Measurements from ENCODE around the gene SDK1.

The SDK1 gene

GRCh38 chr7:3695602-3696001, 394.6 kb downstream of the SDK1 start:
- CTCF ChIA-PET, result interaction anchor here (0.9 kb wide), 1 partner anchor 11 kb away, joined by 3 read pairs; no protein-coding TSS in a partner anchor
- Histone ChIP-seq H3K9me3 (ENCODE audit: control insufficient read depth, insufficient read depth, low read depth, low read length) (no peaks in the 10 kb centered on the region), H3K4me1 (ENCODE audit: control insufficient read depth, insufficient read depth, low read length) (no peaks in the 10 kb centered on the region), H3K36me3 (ENCODE audit: control insufficient read depth in 2 of 2, insufficient read depth in 1 of 2, low read length in 2 of 2) (no peaks in the 10 kb centered on the region), H3K4me3 (ENCODE audit: low read depth, low read length) (no peak overlapping the region), H3K27ac (ENCODE audit: extremely low read depth, low read depth, low read length) (no peak overlapping the region)
- no peak for TF ChIP-seq ZNF138 (tag by site-specific recombination; IDR thresholded peaks at IDR 0.05; ENCODE audit: borderline replicate concordance)
- no peak for TF ChIP-seq ZNF600 (tag by site-specific recombination; IDR thresholded peaks at IDR 0.05)
- TF ChIP-seq ZNF664 (tag by site-specific recombination; IDR thresholded peaks at IDR 0.05), result no peak
- no peak for TF ChIP-seq ZNF274 (IDR thresholded peaks at IDR 0.05; ENCODE audit: low read length)
- no peak for TF ChIP-seq ZNF274 (tag by site-specific recombination; IDR thresholded peaks at IDR 0.05; ENCODE audit: borderline replicate concordance)
- TF ChIP-seq BCL11B (tag by site-specific recombination; IDR thresholded peaks at IDR 0.05; ENCODE audit: low read depth), result no peak
- TF ChIP-seq KLF1 (tag by site-specific recombination; IDR thresholded peaks at IDR 0.05), result no peak
- POLR2A ChIA-PET, result no interaction called here

- no peaks in the 10 kb centered on the region for H3K9me3 ChIP-seq (ENCODE audit: control insufficient read depth, insufficient read depth, low read depth, low read length)
- ChIA-PET POLR2A (no interaction called here), CTCF (interaction anchor here (0.5 to 0.9 kb wide), 2 partner anchors 11 to 278 kb away, joined by 3 read pairs; no protein-coding TSS in a partner anchor)
- no peaks in the 10 kb centered on the region for H3K4me1 ChIP-seq (ENCODE audit: control insufficient read depth, insufficient read depth, low read length)
- no peaks in the 10 kb centered on the region for H3K36me3 ChIP-seq (ENCODE audit: control insufficient read depth in 2 of 2, insufficient read depth in 1 of 2, low read length in 2 of 2)
- H3K4me3 ChIP-seq (ENCODE audit: low read depth, low read length), result no peak overlapping the region
- no peak for TF ChIP-seq MYNN (tag by site-specific recombination; IDR thresholded peaks at IDR 0.05; ENCODE audit: borderline replicate concordance)
- no peak for TF ChIP-seq CTCF (tag by site-specific recombination; IDR thresholded peaks at IDR 0.05)
- no peak for TF ChIP-seq KLF17 (tag by site-specific recombination; IDR thresholded peaks at IDR 0.05)
- TF ChIP-seq ZNF157 (tag by site-specific recombination; IDR thresholded peaks at IDR 0.05), result no peak
- no peak for TF ChIP-seq ZNF302 (tag by site-specific recombination; IDR thresholded peaks at IDR 0.05; ENCODE audit: low read depth)
- no peak for TF ChIP-seq ZNF837 (tag by site-specific recombination; IDR thresholded peaks at IDR 0.05)
- no peak for TF ChIP-seq ZNF677 (tag by site-specific recombination; IDR thresholded peaks at IDR 0.05)
- no peak for TF ChIP-seq ZNF548 (tag by site-specific recombination; IDR thresholded peaks at IDR 0.05)
- no peak overlapping the region for H3K27ac ChIP-seq (ENCODE audit: extremely low read depth, low read depth, low read length)
These were observed 395.1 kb downstream of the SDK1 start for GRCh38 chr7:3696113-3696512.

GRCh38 chr7:3697472-3697871, 396.4 kb downstream of the SDK1 start:
- TF ChIP-seq ZNF530 (tag by site-specific recombination; IDR thresholded peaks at IDR 0.05; ENCODE audit: low read depth), result no peak
- TF ChIP-seq ZNF423 (tag by site-specific recombination; IDR thresholded peaks at IDR 0.05), result no peak
- TF ChIP-seq ZBTB49 (tag by site-specific recombination; IDR thresholded peaks at IDR 0.05; ENCODE audit: low read depth), result no peak
- no peak for TF ChIP-seq GLIS1 (tag by site-specific recombination; IDR thresholded peaks at IDR 0.05)
- TF ChIP-seq ZNF211 (tag by site-specific recombination; IDR thresholded peaks at IDR 0.05; ENCODE audit: low read depth), result no peak
- TF ChIP-seq ZNF791 (tag by site-specific recombination; IDR thresholded peaks at IDR 0.05), result no peak
- no peak for TF ChIP-seq YY2 (tag by site-specific recombination; IDR thresholded peaks at IDR 0.05)
- TF ChIP-seq ZNF366 (tag by site-specific recombination; conservative IDR thresholded peaks at IDR 0.05), result no peak
- TF ChIP-seq ZNF202 (tag by site-specific recombination; IDR thresholded peaks at IDR 0.05; ENCODE audit: borderline replicate concordance), result no peak
- no peak for TF ChIP-seq ZNF433 (tag by site-specific recombination; IDR thresholded peaks at IDR 0.05; ENCODE audit: low read depth)
- no peak for TF ChIP-seq ZNF660 (tag by site-specific recombination; IDR thresholded peaks at IDR 0.05)
- TF ChIP-seq MZF1 (tag by site-specific recombination; IDR thresholded peaks at IDR 0.05; ENCODE audit: borderline replicate concordance), result no peak
- no peaks in the 10 kb centered on the region for H3K36me3 ChIP-seq (ENCODE audit: control insufficient read depth in 2 of 2, insufficient read depth in 1 of 2, low read length in 2 of 2)
- ChIA-PET POLR2A (no interaction called here), CTCF (no interaction called here)
- no peak overlapping the region for H3K4me3 ChIP-seq (ENCODE audit: low read depth, low read length)
- H3K27ac ChIP-seq (ENCODE audit: extremely low read depth, low read depth, low read length), result no peak overlapping the region
- H3K9me3 ChIP-seq (ENCODE audit: control insufficient read depth, insufficient read depth, low read depth, low read length), result no peaks in the 10 kb centered on the region
- no peaks in the 10 kb centered on the region for H3K4me1 ChIP-seq (ENCODE audit: control insufficient read depth, insufficient read depth, low read length)

Measured in HEK293 (cell line).